SK-MEL-5 (cell line): Measurements from ENCODE around the gene LRRN4. TPM values are rescaled to one million over a fixed set of nuclear protein-coding genes. Genes with fewer than 3 reads are reported as not detected.
"Not testable (repeated sequence)": the region's sequence is repeated elsewhere in the genome, so short reads cannot be mapped to it uniquely, and the experiment has no call there.

Experiments used
- DNase-seq: peaks from one replicate; pipeline ENCODE4 v3.0.0-alpha.2; 2016; ENCODE audit warnings: low read depth, low spot score
- in situ Hi-C: cut with HindIII; loops from 2 replicates; pipeline ENCODE4 v1.10.0; 2016; ENCODE audit warnings: low sequenced_read_pairs, high pct_unique_total_duplicates, low pct_unique_long_range_greater_than_20kb
- total RNA-seq: library from RNA; depleted of rRNA; stranded (reverse); fragments of >200 nt; shearing (Covaris generic); gene quantifications from 2 replicates; pipeline ENCODE4 v1.2.3, GENCODE V29; 2014

LRRN4 gene
- total RNA-seq, 1 experiment from 2014 or later: not detected

GRCh38 chr20:6069669-6070068 is 15.8 kb upstream of the LRRN4 start:
- in situ Hi-C loops: no loop called here
- no peak for DNase-seq

- in situ Hi-C loops: no loop called here
- no peak for DNase-seq
Observed at GRCh38 chr20:6067763-6068318, 14.0 kb upstream of the LRRN4 start.

- in situ Hi-C loops: no loop called here
- DNase-seq: no peak
Observed at GRCh38 chr20:6066582-6066981, 12.7 kb upstream of the LRRN4 start.

GRCh38 chr20:6061544-6061943 is 7.7 kb upstream of the LRRN4 start:
- in situ Hi-C loops: no loop called here
- no peak for DNase-seq

- in situ Hi-C loops: no loop called here
- no peak for DNase-seq
Observed at GRCh38 chr20:6060213-6060612, 6.4 kb upstream of the LRRN4 start.

GRCh38 chr20:6058684-6059295 is 4.9 kb upstream of the LRRN4 start:
- no peak for DNase-seq
- in situ Hi-C loops: no loop called here

GRCh38 chr20:6057691-6058090 is 3.8 kb upstream of the LRRN4 start:
- in situ Hi-C loops: no loop called here
- DNase-seq: no peak

- in situ Hi-C loops: no loop called here
Observed at GRCh38 chr20:6057139-6057538, 3.3 kb upstream of the LRRN4 start.

GRCh38 chr20:6055981-6056569 is 2.2 kb upstream of the LRRN4 start:
- no peak for DNase-seq
- in situ Hi-C loops: no loop called here

More at GRCh38 chr20:6057139-6057538, 3.3 kb upstream of the LRRN4 start:
- no peak for DNase-seq

GRCh38 chr20:6055161-6055783 is 1.4 kb upstream of the LRRN4 start:
- no peak for DNase-seq
- in situ Hi-C loops: no loop called here

- DNase-seq, in situ Hi-C loops: not testable (repeated sequence)
Observed at GRCh38 chr20:6054689-6055051, 810 bp upstream of the LRRN4 start.

- in situ Hi-C loops: no loop called here
- DNase-seq: no peak
Observed at GRCh38 chr20:6053064-6053775, 640 bp downstream of the LRRN4 start.

- no peak for DNase-seq
- in situ Hi-C loops: no loop called here
Observed at GRCh38 chr20:6051505-6051904, 2.4 kb downstream of the LRRN4 start.

- in situ Hi-C loops: no loop called here
- DNase-seq: no peak
Observed at GRCh38 chr20:6048391-6048790, 5.5 kb downstream of the LRRN4 start.

GRCh38 chr20:6046432-6046831 is 7.4 kb downstream of the LRRN4 start:
- DNase-seq: no peak
- in situ Hi-C loops: no loop called here

GRCh38 chr20:6045566-6045965 is 8.3 kb downstream of the LRRN4 start:
- in situ Hi-C loops: no loop called here
- DNase-seq: no peak

- in situ Hi-C loops: no loop called here
- peak; percentile 48 for DNase-seq
Observed at GRCh38 chr20:6044115-6044514, 9.7 kb downstream of the LRRN4 start.

- DNase-seq: no peak
- in situ Hi-C loops: no loop called here
Observed at GRCh38 chr20:6041808-6042265, 12.0 kb downstream of the LRRN4 start.
